ENCODE data around the gene HS3ST6.
"Not testable (repeated sequence)": the region's sequence is repeated elsewhere in the genome, so short reads cannot be mapped to it uniquely, and the experiment has no call there.

The HS3ST6 gene

GRCh38 chr16:1918351-1919326, at the start of gene HS3ST6:
Gene HS3ST6, minus strand, starts transcription at chr16:1918415. Its CDS starts 92 bp downstream, at chr16:1918323.
- DNase-seq (ENCODE audit: low spot score): no peak

GRCh38 chr16:1966460-1966859, 48.2 kb upstream of the HS3ST6 start, which contains the start of gene RNF151:
Gene RNF151, plus strand, starts transcription at chr16:1966856. Its CDS starts 26 bp downstream, at chr16:1966882.
- DNase-seq (ENCODE audit: low spot score): no peak

GRCh38 chr16:1965396-1966001, 47.3 kb upstream of the HS3ST6 start:
- DNase-seq (ENCODE audit: low spot score): no peak

GRCh38 chr16:1964506-1965395, 46.5 kb upstream of the HS3ST6 start, which contains the start of gene RPS2:
Gene RPS2, minus strand, starts transcription at chr16:1964826. Its CDS starts 201 bp downstream, at chr16:1964625.
- peak; percentile 99 for DNase-seq (ENCODE audit: low spot score)

- no peak for DNase-seq (ENCODE audit: low spot score)
These were observed 45.7 kb upstream of the HS3ST6 start for GRCh38 chr16:1963806-1964505.

- not testable (repeated sequence) for DNase-seq (ENCODE audit: low spot score)
These were observed 44.2 kb upstream of the HS3ST6 start for GRCh38 chr16:1962161-1963153.

GRCh38 chr16:1961651-1962067, 43.4 kb upstream of the HS3ST6 start:
- no peak for DNase-seq (ENCODE audit: low spot score)

- no peak for DNase-seq (ENCODE audit: low spot score)
These were observed 42.7 kb upstream of the HS3ST6 start for GRCh38 chr16:1960665-1961630.

GRCh38 chr16:1959269-1960039, 41.2 kb upstream of the HS3ST6 start, which contains the start of gene NDUFB10:
Gene NDUFB10, plus strand, starts transcription at chr16:1959538. Its CDS starts 87 bp downstream, at chr16:1959625.
- peak; percentile 87 for DNase-seq (ENCODE audit: low spot score)

GRCh38 chr16:1958715-1959268, 40.6 kb upstream of the HS3ST6 start:
- no peak for DNase-seq (ENCODE audit: low spot score)

- DNase-seq (ENCODE audit: low spot score): not testable (repeated sequence)
These were observed 39.9 kb upstream of the HS3ST6 start for GRCh38 chr16:1958143-1958491.

GRCh38 chr16:1957434-1958142, 39.4 kb upstream of the HS3ST6 start:
- DNase-seq (ENCODE audit: low spot score): not testable (repeated sequence)

- no peak for DNase-seq (ENCODE audit: low spot score)
These were observed 35.5 kb upstream of the HS3ST6 start for GRCh38 chr16:1953734-1954133.

GRCh38 chr16:1950559-1950958, 32.3 kb upstream of the HS3ST6 start:
- no peak for DNase-seq (ENCODE audit: low spot score)

GRCh38 chr16:1950047-1950446, 31.8 kb upstream of the HS3ST6 start:
- no peak for DNase-seq (ENCODE audit: low spot score)

GRCh38 chr16:1949507-1949906, 31.3 kb upstream of the HS3ST6 start:
- no peak for DNase-seq (ENCODE audit: low spot score)

- DNase-seq (ENCODE audit: low spot score): no peak
These were observed 29.1 kb upstream of the HS3ST6 start for GRCh38 chr16:1947369-1947670.

All from germinal center (tissue), 1 donor.